ENCODE results near the gene DUSP22.

GRCh38 chr6:285030-285771 lies 7.1 kb upstream of the DUSP22 start:
- TF ChIP-seq CTCF (IDR thresholded peaks at IDR 0.05), result no peak
- no peak for TF ChIP-seq POLR2A (IDR thresholded peaks at IDR 0.05)

Data from suprapubic skin (tissue), 3 donors.